ENCODE measurements around the gene LRRK2. TPM values are rescaled to one million over a fixed set of nuclear protein-coding genes. Genes with fewer than 3 reads are reported as not detected.

LRRK2 gene
- total and polyA plus RNA-seq, 4 donors: 1.5 to 11.5 (median 4.9) TPM

- Histone ChIP-seq H3K27me3 (ENCODE audit: control insufficient read depth in 4 of 4, insufficient read depth in 4 of 4, low read length in 3 of 4) (no peaks in the 10 kb centered on the region), H3K9ac (ENCODE audit: low read depth in 1 of 2, low read length in 2 of 2) (no peak overlapping the region), H3K27ac (ENCODE audit: low read depth in 1 of 2, low read length in 2 of 2) (no peak overlapping the region), H3K4me3 (ENCODE audit: low read depth in 1 of 3, low read length in 3 of 3) (no peak overlapping the region), H3K9me3 (ENCODE audit: control insufficient read depth in 4 of 4, low read length in 3 of 4) (no peaks in the 10 kb centered on the region), H3K4me1 (ENCODE audit: control insufficient read depth in 4 of 4, insufficient read depth in 4 of 4, low read length in 3 of 4) (peaks cover 0 to 10% (median 4%) of the 10 kb centered on the region in 4 donors), H3K36me3 (ENCODE audit: control insufficient read depth in 4 of 4, insufficient read depth in 3 of 4, low read depth in 1 of 4, low read length in 3 of 4) (no peaks in the 10 kb centered on the region)
- no peak for DNase-seq (ENCODE audit: low spot score)
- WGBS: 95% methylated on average over 3 of the region's 3 CpGs
- TF ChIP-seq HNF4A (conservative IDR thresholded peaks at IDR 0.05) (no peak), MAX (IDR thresholded peaks at IDR 0.05) (no peak), GABPA (IDR thresholded peaks at IDR 0.05 in 1 of 2, conservative IDR thresholded peaks at IDR 0.05 in 1 of 2) (no peak), EGR1 (IDR thresholded peaks at IDR 0.05; ENCODE audit: low read depth in 2 of 2) (no peak), YY1 (IDR thresholded peaks at IDR 0.05) (no peak), ATF3 (IDR thresholded peaks at IDR 0.05) (no peak), RAD21 (IDR thresholded peaks at IDR 0.05) (no peak), REST (IDR thresholded peaks at IDR 0.05) (no peak), SP1 (IDR thresholded peaks at IDR 0.05) (no peak), JUND (IDR thresholded peaks at IDR 0.05) (no peak), FOXA2 (IDR thresholded peaks at IDR 0.05) (no peak), ZBTB33 (IDR thresholded peaks at IDR 0.05) (no peak), FOXA1 (IDR thresholded peaks at IDR 0.05) (no peak)
These were observed 30.0 kb upstream of the LRRK2 start for GRCh38 chr12:40194846-40195245.

GRCh38 chr12:40197590-40197989, 27.2 kb upstream of the LRRK2 start:
- Histone ChIP-seq H3K9me3 (ENCODE audit: control insufficient read depth in 4 of 4, low read length in 3 of 4) (no peaks in the 10 kb centered on the region), H3K27ac (ENCODE audit: low read depth in 1 of 2, low read length in 2 of 2) (no peak overlapping the region), H3K4me3 (ENCODE audit: low read depth in 1 of 3, low read length in 3 of 3) (no peak overlapping the region), H3K9ac (ENCODE audit: low read depth in 1 of 2, low read length in 2 of 2) (no peak overlapping the region), H3K27me3 (ENCODE audit: control insufficient read depth in 4 of 4, insufficient read depth in 4 of 4, low read length in 3 of 4) (no peaks in the 10 kb centered on the region), H3K4me1 (ENCODE audit: control insufficient read depth in 4 of 4, insufficient read depth in 4 of 4, low read length in 3 of 4) (peaks cover 0 to 10% (median 4%) of the 10 kb centered on the region in 4 donors), H3K36me3 (ENCODE audit: control insufficient read depth in 4 of 4, insufficient read depth in 3 of 4, low read depth in 1 of 4, low read length in 3 of 4) (no peaks in the 10 kb centered on the region)
- no peak for TF ChIP-seq CTCF (IDR thresholded peaks at IDR 0.05; ENCODE audit: low read depth, low read length, missing input control)
- no peak for TF ChIP-seq HNF4G (IDR thresholded peaks at IDR 0.05)
- TF ChIP-seq FOXA2 (IDR thresholded peaks at IDR 0.05): no peak
- TF ChIP-seq YY1 (IDR thresholded peaks at IDR 0.05): no peak
- TF ChIP-seq RXRA (IDR thresholded peaks at IDR 0.05): peak in 1 of 2 donors; percentile 17
- 45% methylated on average over 4 of the region's 4 CpGs for WGBS
- no peak for DNase-seq (ENCODE audit: low spot score)

Data from liver (tissue), 9 donors.